Measurements from ENCODE around the gene MLIP.

DNA sequence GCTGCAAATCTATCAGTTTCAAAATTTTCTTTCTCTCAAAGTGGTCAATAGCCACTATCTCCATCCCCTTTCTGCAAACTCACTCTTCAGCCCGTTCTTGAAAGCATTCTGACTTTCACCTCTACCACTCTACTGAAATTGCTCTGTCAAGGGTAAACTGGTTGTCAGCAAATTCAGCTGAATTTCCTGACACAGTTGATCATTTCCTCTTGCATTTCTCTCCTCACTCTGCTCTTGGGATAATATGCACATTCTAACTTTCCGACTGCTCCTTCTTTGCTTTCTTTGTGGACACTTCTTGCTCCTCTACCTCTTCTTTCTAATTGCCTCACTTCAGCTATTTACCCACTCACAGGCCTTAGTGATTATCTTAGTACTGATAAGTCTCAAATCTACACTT, 123.3 kb downstream of the MLIP start:
- no peak for TF ChIP-seq POLR2A (IDR thresholded peaks at IDR 0.05)
- TF ChIP-seq, protein P1, sequence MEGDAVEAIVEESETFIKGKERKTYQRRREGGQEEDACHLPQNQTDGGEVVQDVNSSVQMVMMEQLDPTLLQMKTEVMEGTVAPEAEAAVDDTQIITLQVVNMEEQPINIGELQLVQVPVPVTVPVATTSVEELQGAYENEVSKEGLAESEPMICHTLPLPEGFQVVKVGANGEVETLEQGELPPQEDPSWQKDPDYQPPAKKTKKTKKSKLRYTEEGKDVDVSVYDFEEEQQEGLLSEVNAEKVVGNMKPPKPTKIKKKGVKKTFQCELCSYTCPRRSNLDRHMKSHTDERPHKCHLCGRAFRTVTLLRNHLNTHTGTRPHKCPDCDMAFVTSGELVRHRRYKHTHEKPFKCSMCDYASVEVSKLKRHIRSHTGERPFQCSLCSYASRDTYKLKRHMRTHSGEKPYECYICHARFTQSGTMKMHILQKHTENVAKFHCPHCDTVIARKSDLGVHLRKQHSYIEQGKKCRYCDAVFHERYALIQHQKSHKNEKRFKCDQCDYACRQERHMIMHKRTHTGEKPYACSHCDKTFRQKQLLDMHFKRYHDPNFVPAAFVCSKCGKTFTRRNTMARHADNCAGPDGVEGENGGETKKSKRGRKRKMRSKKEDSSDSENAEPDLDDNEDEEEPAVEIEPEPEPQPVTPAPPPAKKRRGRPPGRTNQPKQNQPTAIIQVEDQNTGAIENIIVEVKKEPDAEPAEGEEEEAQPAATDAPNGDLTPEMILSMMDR (IDR thresholded peaks at IDR 0.05): no peak

Measured in body of pancreas (tissue), 4 donors.